H1 (cell line): ENCODE results near the gene MCM8. TPM values are rescaled to one million over a fixed set of nuclear protein-coding genes. Genes with fewer than 3 reads are reported as not detected.

Source experiments
- CTCF ChIA-PET: fragments of 300-600 bp; sonication (Branson Sonifier 250); formaldehyde crosslinking; loops from one replicate; lab custom pipeline; 2021; ENCODE audit not compliant: partially characterized antibody; lab: Charles Lee
- POLR2A ChIA-PET: fragments of 300-600 bp; sonication (Branson Sonifier 250); formaldehyde crosslinking; loops from one replicate; lab custom pipeline; 2021; ENCODE audit warnings: inconsistent platforms; ENCODE audit not compliant: partially characterized antibody; lab: Charles Lee
- DNase-seq, 2 experiments: peaks; one replicate each; pipeline versions ENCODE4 v3.0.0 to v3.0.0-alpha.2; 2010 to 2022; ENCODE audit warnings: low spot score in 2 of 2, low read depth in 1 of 2, mixed read lengths in 1 of 2
- FAIRE-seq: peaks from 2 replicates; lab custom pipeline; 2011; peaks lifted over from hg19 to GRCh38; lab: Jason Lieb, UNC
- H2AFZ ChIP-seq: 2 replicates; pipeline ENCODE4 v1.8.1; 2012; ENCODE audit warnings: low read length, inconsistent platforms
- H2AK5ac ChIP-seq: 2 replicates; pipeline ENCODE4 v1.6.1; 2013; ENCODE audit warnings: low read depth, low read length
- H2BK120ac ChIP-seq: replicated peaks from 2 replicates; pipeline ENCODE3; 2013; ENCODE audit warnings: low read depth, low read length, inconsistent platforms
- H2BK12ac ChIP-seq: 2 replicates; pipeline ENCODE4 v1.6.1; 2013; ENCODE audit warnings: low read depth, low read length
- H2BK15ac ChIP-seq: 2 replicates; pipeline ENCODE4 v1.6.1; 2013; ENCODE audit warnings: low read length
- H2BK20ac ChIP-seq: 2 replicates; pipeline ENCODE4 v1.6.1; 2013; ENCODE audit warnings: low read length
- H2BK5ac ChIP-seq: 2 replicates; pipeline ENCODE4 v1.6.1; 2013; ENCODE audit warnings: low read depth, low read length
- H3K14ac ChIP-seq: 2 replicates; pipeline ENCODE4 v1.6.1; 2013; ENCODE audit warnings: inconsistent platforms; ENCODE audit not compliant: insufficient read length
- H3K18ac ChIP-seq: 2 replicates; pipeline ENCODE4 v1.6.1; 2013; ENCODE audit warnings: low read length; ENCODE audit errors: extremely low read depth
- H3K23ac ChIP-seq: 2 replicates; pipeline ENCODE4 v1.6.1; 2013; ENCODE audit warnings: inconsistent platforms; ENCODE audit not compliant: insufficient read length
- H3K23me2 ChIP-seq: 2 replicates; pipeline ENCODE4 v1.6.1; 2013; ENCODE audit warnings: low read depth, low read length
- H3K27ac ChIP-seq: 2 replicates; pipeline ENCODE4 v1.6.1; 2011; ENCODE audit warnings: low read depth, low read length, inconsistent platforms
- H3K27me3 ChIP-seq, 4 experiments: replicated peaks in 1 of 4; 1 replicate in 1 of 4; 2 replicates in 3 of 4; pipeline versions ENCODE4 v1.6.1 to v1.8.1; 2011 to 2013; ENCODE audit warnings: low read length in 3 of 4, mild to moderate bottlenecking in 3 of 4, inconsistent platforms in 2 of 4, mixed read lengths in 2 of 4, moderate library complexity in 1 of 4; ENCODE audit not compliant: control insufficient read depth in 3 of 4, insufficient read depth in 3 of 4; ENCODE audit errors: extremely low read depth in 1 of 4
- H3K36me3 ChIP-seq, 4 experiments: 2 replicates each; pipeline versions ENCODE4 v1.6.1 to v1.8.1; 2011 to 2013; ENCODE audit warnings: mild to moderate bottlenecking in 4 of 4, low read length in 3 of 4, moderate library complexity in 2 of 4, control low read depth in 1 of 4, inconsistent platforms in 1 of 4; ENCODE audit not compliant: insufficient read depth in 4 of 4, control insufficient read depth in 2 of 4
- H3K4ac ChIP-seq: replicated peaks from 2 replicates; pipeline ENCODE3; 2013; ENCODE audit warnings: low read length, low read depth, mixed read lengths, inconsistent platforms; ENCODE audit not compliant: insufficient read length
- H3K4me1 ChIP-seq, 4 experiments: replicated peaks in 1 of 4; 1 replicate in 1 of 4; 2 replicates in 3 of 4; pipeline versions ENCODE4 v1.6.1 to v1.8.1; 2011 to 2013; ENCODE audit warnings: low read length in 3 of 4, inconsistent platforms in 2 of 4, mixed read lengths in 1 of 4; ENCODE audit not compliant: insufficient read depth in 4 of 4, control insufficient read depth in 3 of 4
- H3K4me2 ChIP-seq, 2 experiments: 2 replicates each; pipeline versions ENCODE4 v1.6.1 to v1.8.1; 2011 to 2013; ENCODE audit warnings: low read depth in 2 of 2, low read length in 2 of 2, control low read depth in 1 of 2, inconsistent platforms in 1 of 2, mild to moderate bottlenecking in 1 of 2; ENCODE audit not compliant: insufficient read depth in 1 of 2
- H3K4me3 ChIP-seq, 4 experiments: fragments of 200-600, 300-600 bp in 1 of 4; sonication (generic), shearing (Covaris generic), sonication (Bioruptor Twin) in 1 of 4; 2 replicates each; pipeline versions ENCODE4 v1.5.1 to v1.8.1; 2011 to 2016; ENCODE audit warnings: low read length in 4 of 4, low read depth in 3 of 4, control low read depth in 2 of 4, inconsistent platforms in 2 of 4, mild to moderate bottlenecking in 2 of 4, mixed read lengths in 1 of 4, moderate library complexity in 1 of 4; ENCODE audit not compliant: insufficient read depth in 2 of 4; ENCODE audit errors: extremely low read depth in 1 of 4
- H3K56ac ChIP-seq: replicated peaks from 2 replicates; pipeline ENCODE3; 2013; ENCODE audit warnings: low read depth, mild to moderate bottlenecking, mixed read lengths, low read length, inconsistent platforms; ENCODE audit not compliant: insufficient read length
- H3K79me1 ChIP-seq: 2 replicates; pipeline ENCODE4 v1.6.1; 2013; ENCODE audit warnings: low read depth, low read length, control low read depth
- H3K79me2 ChIP-seq, 2 experiments: 2 replicates each; pipeline versions ENCODE4 v1.6.1 to v1.8.1; 2012 to 2013; ENCODE audit warnings: low read length in 2 of 2, mild to moderate bottlenecking in 2 of 2, inconsistent platforms in 1 of 2; ENCODE audit not compliant: insufficient read depth in 2 of 2, control insufficient read depth in 1 of 2
- H3K9ac ChIP-seq, 4 experiments: replicated peaks in 1 of 4; 1 replicate in 1 of 4; 2 replicates in 3 of 4; pipeline versions ENCODE4 v1.6.1 to v1.8.1; 2011 to 2013; ENCODE audit warnings: low read depth in 3 of 4, low read length in 3 of 4, control low read depth in 2 of 4, mild to moderate bottlenecking in 2 of 4, moderate library complexity in 2 of 4, inconsistent platforms in 1 of 4; ENCODE audit errors: extremely low read depth in 1 of 4
- H3K9me3 ChIP-seq, 2 experiments: 2 replicates each; pipeline versions ENCODE4 v1.6.1 to v1.8.1; 2012 to 2013; ENCODE audit warnings: mild to moderate bottlenecking in 2 of 2, moderate library complexity in 2 of 2, control low read depth in 1 of 2, inconsistent platforms in 1 of 2, low read depth in 1 of 2, low read length in 1 of 2, mixed read lengths in 1 of 2; ENCODE audit not compliant: insufficient read depth in 2 of 2
- H4K20me1 ChIP-seq, 2 experiments: replicated peaks in 1 of 2; 2 replicates each; pipeline versions ENCODE3 to v1.8.1; 2011 to 2013; ENCODE audit warnings: inconsistent platforms in 2 of 2, low read length in 2 of 2, mild to moderate bottlenecking in 1 of 2; ENCODE audit not compliant: insufficient read depth in 2 of 2, control insufficient read depth in 1 of 2
- H4K5ac ChIP-seq: 2 replicates; pipeline ENCODE4 v1.6.1; 2013; ENCODE audit warnings: low read length, low read depth, mixed read lengths, inconsistent platforms; ENCODE audit not compliant: insufficient read length
- H4K8ac ChIP-seq: 2 replicates; pipeline ENCODE4 v1.8.0; 2013; ENCODE audit warnings: mild to moderate bottlenecking, moderate library complexity, low read length, inconsistent platforms; ENCODE audit not compliant: insufficient read depth; ENCODE audit errors: extremely low read depth
- H4K91ac ChIP-seq: replicated peaks from 2 replicates; pipeline ENCODE3; 2013; ENCODE audit warnings: low read length, mixed read lengths, inconsistent platforms; ENCODE audit not compliant: insufficient read length
- ATF2 ChIP-seq: IDR thresholded peaks from 2 replicates; pipeline ENCODE4 v1.6.1; 2012; ENCODE audit warnings: low read length, inconsistent platforms
- CBX5 ChIP-seq: fragments of 300-800, 300-1000 bp; sonication (generic); IDR thresholded peaks from 2 replicates; pipeline ENCODE4 v1.7.1; 2016; ENCODE audit warnings: antibody characterized with exemption, low read length, low read depth
- E2F6 ChIP-seq: IDR thresholded peaks from 2 replicates; pipeline ENCODE4 v1.6.1; 2012; ENCODE audit warnings: inconsistent platforms
- GTF2F1 ChIP-seq: IDR thresholded peaks from 2 replicates; pipeline ENCODE4 v1.6.1; 2012; ENCODE audit warnings: low read depth, low read length, improper control_type of control experiment, borderline replicate concordance
- JUN ChIP-seq: IDR thresholded peaks from 2 replicates; pipeline ENCODE4 v1.6.1; 2011; ENCODE audit warnings: low read depth, mild to moderate bottlenecking, improper control_type of control experiment, low read length
- MAFK ChIP-seq: IDR thresholded peaks from 2 replicates; pipeline ENCODE4 v1.6.1; 2012; ENCODE audit warnings: low read depth, mild to moderate bottlenecking, improper control_type of control experiment, low read length
- NRF1 ChIP-seq: IDR thresholded peaks from 2 replicates; pipeline ENCODE4 v1.6.1; 2011; ENCODE audit warnings: mild to moderate bottlenecking, low read depth, low read length, improper control_type of control experiment
- RNF2 ChIP-seq: fragments of 200-900, 300-1000 bp; sonication (generic); IDR thresholded peaks from 2 replicates; pipeline ENCODE4 v1.7.1; 2016; ENCODE audit warnings: borderline replicate concordance, low read depth, mild to moderate bottlenecking, antibody characterized with exemption, low read length; ENCODE audit not compliant: poor library complexity, severe bottlenecking; ENCODE audit errors: missing control alignments
- TAF1 ChIP-seq: IDR thresholded peaks from 2 replicates; pipeline ENCODE4 v1.6.1; 2011; ENCODE audit warnings: mild to moderate bottlenecking, low read depth, low read length
- WGBS, 2 experiments: shearing (Covaris generic) in 1 of 2; methylation state at CpG; one replicate each; pipeline versions ENCODE4 v1.1.6 to v1.1.7; 2013 to 2015; ENCODE audit warnings: low lambda C conversion rate in 2 of 2, mixed read lengths in 2 of 2, inconsistent platforms in 1 of 2, low coverage in 1 of 2, missing lambda C conversion rate in 1 of 2; ENCODE audit not compliant: insufficient replicate concordance in 2 of 2, insufficient coverage in 1 of 2, insufficient read length in 1 of 2; ENCODE audit errors: extremely low coverage in 1 of 2, missing lambda C conversion rate in 1 of 2; 5-methylcytosine and 5-hydroxymethylcytosine counted together
- polyA plus RNA-seq, 7 experiments: library from polyadenylated mRNA; depleted of rRNA in 3 of 7; stranded (reverse) in 5 of 7; unstranded in 2 of 7; fragments of >200 nt in 5 of 7; fragments of 200-250 nt in 2 of 7; gene quantifications; 1 replicate in 5 of 7; 2 replicates in 1 of 7; 4 replicates in 1 of 7; pipeline versions ENCODE4 v1.2.1 to v1.2.3, GENCODE V29; 2011 to 2013; ENCODE audit warnings: missing spikeins in 2 of 7, mixed read lengths in 2 of 7
- total RNA-seq: library from RNA; stranded (reverse); fragmentation: NEBNext Ultra II Directional; extraction: Animal tissue kit (Norgen Biotek cat#: 25700); gene quantifications from 2 replicates; pipeline ENCODE4 v1.2.1, GENCODE V29; 2021
- TF ChIP-seq, protein P1 (sequence below): IDR thresholded peaks from 2 replicates; pipeline ENCODE4 v1.6.1; 2011; ENCODE audit warnings: low read length, improper control_type of control experiment

The MCM8 gene
- total and polyA plus RNA-seq, 2 of the 8 experiments (the other 6 are each of a cell fraction or from before 2014, with no cell fraction given), result 7.1 to 31.9 TPM

- Histone ChIP-seq H2AK5ac (no peak overlapping the region), H3K27me3 (no peaks in the 10 kb centered on the region), H2BK5ac (no peak overlapping the region), H3K36me3 (no peaks in the 10 kb centered on the region), H3K79me2 (no peaks in the 10 kb centered on the region), H3K4ac (no peak overlapping the region), H2BK120ac (no peak overlapping the region), H2BK15ac (no peak overlapping the region), H3K4me3 (no peak overlapping the region), H4K8ac (no peak overlapping the region), H2AFZ (no peak overlapping the region), H4K5ac (no peak overlapping the region), H3K4me1 (peaks cover 0 to 6% (median 0%) of the 10 kb centered on the region in 4 experiments; a peak in 1 of 7 replicates), H3K18ac (no peak overlapping the region), H3K23ac (no peak overlapping the region), H3K9ac (no peak overlapping the region), H3K27ac (no peak overlapping the region), H3K4me2 (no peak overlapping the region), H4K91ac (no peak overlapping the region), H3K14ac (no peak overlapping the region), H2BK20ac (no peak overlapping the region), H3K79me1 (no peaks in the 10 kb centered on the region), H3K56ac (no peak overlapping the region), H3K9me3 (no peaks in the 10 kb centered on the region), H2BK12ac (no peak overlapping the region), H3K23me2 (no peaks in the 10 kb centered on the region), H4K20me1 (no peaks in the 10 kb centered on the region)
- DNase-seq, result no peak
- POLR2A ChIA-PET, result no interaction called here
- 85% methylated on average over 1 of the region's 1 CpG; no CpG with 5 or more reads in 1 of the 2 experiments for WGBS, 2 experiments
- no peak for FAIRE-seq
- CTCF ChIA-PET, result interaction anchor here (2.4 kb wide), 1 partner anchor 8 kb away, joined by 8 read pairs; no protein-coding TSS in a partner anchor
- TF ChIP-seq GTF2F1 (no peak), CBX5 (no peak), TAF1 (no peak), NRF1 (no peak), E2F6 (no peak), RNF2 (no peak), JUN (no peak), ATF2 (no peak), MAFK (no peak)
- TF ChIP-seq, protein P1, sequence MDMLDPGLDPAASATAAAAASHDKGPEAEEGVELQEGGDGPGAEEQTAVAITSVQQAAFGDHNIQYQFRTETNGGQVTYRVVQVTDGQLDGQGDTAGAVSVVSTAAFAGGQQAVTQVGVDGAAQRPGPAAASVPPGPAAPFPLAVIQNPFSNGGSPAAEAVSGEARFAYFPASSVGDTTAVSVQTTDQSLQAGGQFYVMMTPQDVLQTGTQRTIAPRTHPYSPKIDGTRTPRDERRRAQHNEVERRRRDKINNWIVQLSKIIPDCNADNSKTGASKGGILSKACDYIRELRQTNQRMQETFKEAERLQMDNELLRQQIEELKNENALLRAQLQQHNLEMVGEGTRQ, result no peak
Measured at GRCh38 chr20:5920581-5920980, 29.9 kb upstream of the MCM8 start.
